Left colon (tissue), 2 donors: Measurements from ENCODE around the gene ARPC2. TPM values are rescaled to one million over a fixed set of nuclear protein-coding genes. Genes with fewer than 3 reads are reported as not detected.

Source experiments
- ATAC-seq: fragments of 200-7000 bp; cut with Tn5 transposase; one replicate; pipeline ENCODE4 v1.9.1; 2020; ENCODE audit warnings: mild to moderate bottlenecking, moderate library complexity
- DNase-seq, 2 donors: peaks; one replicate each; pipeline ENCODE4 v3.0.0-alpha.2; 2020
- intact Hi-C, 2 donors: fragments of 100-400 bp; cut with DNase I in 1 of 2; cut with micrococcal nuclease in 1 of 2; formaldehyde crosslinking; loops; one replicate each; pipeline versions ENCODE4 v1.11.2 to v1.14.0; 2022; cut with DNase I, micrococcal nuclease
- microRNA-seq, 2 donors: library from miRNA; unstranded; fragments of <30 nt; microRNA quantifications; one replicate each; pipeline versions ENCODE4 v1.1.0 to v1.2.0, GENCODE V29; 2020
- total RNA-seq, 2 donors: library from RNA; stranded (reverse); fragmentation: NEBNext Ultra II Directional; extraction: Animal tissue kit (Norgen Biotek cat#: 25700); gene quantifications; one replicate each; pipeline ENCODE4 v1.2.1, GENCODE V29; 2021
- donor health status: DM: no; HTN: no; CAD: no.
- donor health status: DM: yes; HTN: yes; CAD: no.

ARPC2 gene
- total RNA-seq, 2 donors from 2014 or later, result 304 to 347 TPM

- intact Hi-C loops, result no loop called here
- ATAC-seq (no peak), DNase-seq (no peak)
Observed at GRCh38 chr2:218293715-218294429, 76.9 kb downstream of the ARPC2 start.

- DNase-seq (no peak), ATAC-seq (no peak)
- intact Hi-C loops, result no loop called here
Observed at GRCh38 chr2:218294430-218295022, 77.5 kb downstream of the ARPC2 start.

GRCh38 chr2:218295029-218295428 is 78.0 kb downstream of the ARPC2 start:
- ATAC-seq (peak; percentile 11), DNase-seq (no peak)
- intact Hi-C loops, result no loop called here

- intact Hi-C loops, result no loop called here
- no peak for DNase-seq
- ATAC-seq, result no peak
Observed at GRCh38 chr2:218296200-218296599, 79.2 kb downstream of the ARPC2 start.

GRCh38 chr2:218296847-218297246 is 79.9 kb downstream of the ARPC2 start:
- ATAC-seq (no peak), DNase-seq (no peak)
- intact Hi-C loops, result no loop called here

GRCh38 chr2:218298314-218298875 is 81.4 kb downstream of the ARPC2 start:
- no peak for DNase-seq
- ATAC-seq, result no peak
- intact Hi-C loops, result no loop called here

GRCh38 chr2:218300141-218300540 is 83.2 kb downstream of the ARPC2 start:
- DNase-seq (no peak), ATAC-seq (peak; percentile 23)
- intact Hi-C loops, result loop anchor here (5.0 to 10.0 kb wide), 3 partner anchors 55 to 97 kb away; partner anchors contain the start of genes CATIP (in 2 of the 2) and CTDSP1 (in 1 of the 2)

- intact Hi-C loops, result loop anchor here (5.0 to 10.0 kb wide), 3 partner anchors 54 to 96 kb away; partner anchors contain the start of genes CATIP (in 2 of the 2) and CTDSP1 (in 1 of the 2)
- ATAC-seq (peak; percentile 86), DNase-seq (peak; percentile 86 to 89)
Observed at GRCh38 chr2:218301176-218301819, 84.3 kb downstream of the ARPC2 start.

Small RNA genes within 50 kb of the gene (microRNA-seq; reads per million reads assigned to microRNA genes)
- 3.7 to 4.1 reads per million in 2 donors for gene MIR6513

Other genes starting within 250 kb of the ARPC2 start
- 100 to 1,000 TPM in 1 of 2 donors, 10 to 100 TPM in 1; 27.8 to 149 TPM for gene TNS1, start 214.2 kb upstream of the ARPC2 start, total RNA-seq
- gene RUFY4, start 147.9 kb upstream of the ARPC2 start, total RNA-seq, result under 1 TPM; 0.28 to 0.76 TPM
- under 1 TPM; 0.17 to 0.18 TPM for gene CXCR2, start 91.2 kb upstream of the ARPC2 start, total RNA-seq
- under 1 TPM in 1 of 2 donors, not detected in 1; 0.11 TPM for gene CXCR1, start 50.2 kb upstream of the ARPC2 start, total RNA-seq
- gene GPBAR1, start 43.8 kb downstream of the ARPC2 start, total RNA-seq, result 1 to 10 TPM; 1.8 to 3.0 TPM
- 10 to 100 TPM; 96.2 to 97.2 TPM for gene AAMP, start 52.9 kb downstream of the ARPC2 start, total RNA-seq
- gene PNKD, start 53.3 kb downstream of the ARPC2 start, total RNA-seq, result 100 to 1,000 TPM; 103 to 119 TPM
- 100 to 1,000 TPM; 317 to 426 TPM for gene TMBIM1, start 75.3 kb downstream of the ARPC2 start, total RNA-seq
- gene CATIP, start 139.7 kb downstream of the ARPC2 start, total RNA-seq, result not detected
- gene SLC11A1, start 165.1 kb downstream of the ARPC2 start, total RNA-seq, result 1 to 10 TPM; 1.7 to 2.0 TPM
- gene CTDSP1, start 182.7 kb downstream of the ARPC2 start, total RNA-seq, result 100 to 1,000 TPM; 153 to 176 TPM
- gene VIL1, start 201.9 kb downstream of the ARPC2 start, total RNA-seq, result 100 to 1,000 TPM; 441 to 488 TPM